ENCODE measurements around the gene NOS1AP. TPM values are rescaled to one million over a fixed set of nuclear protein-coding genes. Genes with fewer than 3 reads are reported as not detected.

NOS1AP gene
- total and polyA plus RNA-seq, 12 donors: 0.37 to 12.0 (median 3.1) TPM

DNA sequence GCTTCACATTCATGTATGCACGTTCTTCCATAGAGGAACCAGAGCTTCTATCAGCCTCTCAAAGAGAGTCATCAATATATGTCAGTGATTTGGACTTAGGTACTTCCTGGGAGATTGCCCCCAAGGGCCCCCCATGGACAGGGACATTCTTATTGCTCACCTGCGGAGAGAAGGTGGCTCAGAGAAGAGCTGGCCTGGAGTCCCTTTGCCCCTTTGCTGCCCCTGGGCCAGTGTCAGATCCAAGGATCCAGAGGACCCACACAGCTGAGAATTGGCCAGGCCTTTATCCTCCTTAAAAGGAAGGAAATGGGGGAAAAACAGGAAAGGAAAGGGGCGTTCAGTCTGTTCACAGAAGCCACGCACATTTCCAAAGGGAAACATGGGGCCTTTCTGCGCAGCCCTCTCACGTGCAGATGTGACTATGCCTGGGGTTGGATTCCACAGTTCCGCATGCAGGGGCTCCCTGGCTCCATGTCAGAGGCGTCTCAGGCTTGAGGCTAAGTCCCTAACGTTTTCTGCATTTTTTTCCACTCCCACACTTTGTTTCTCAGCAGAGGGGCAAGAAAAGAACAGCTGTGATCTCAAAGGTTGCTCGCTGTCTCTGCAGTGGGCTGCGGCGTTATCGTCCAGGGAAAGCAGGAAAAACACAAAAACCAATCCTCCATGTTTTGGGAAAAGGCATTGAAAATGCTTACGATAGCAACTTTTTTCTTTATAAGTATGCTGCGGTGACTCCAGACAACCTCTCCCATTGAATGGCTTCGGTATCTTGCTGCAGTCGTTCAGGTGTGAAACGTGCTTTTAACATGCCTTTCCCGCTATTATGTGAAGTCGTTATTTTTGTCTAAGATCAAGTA is 318.0 kb downstream of the NOS1AP start:
- H3K4me3 ChIP-seq: no peak overlapping the region
- H3K9me3 ChIP-seq (replicated peaks in 1 of 3): no peaks in the 10 kb centered on the region
- TF ChIP-seq POLR2A (IDR thresholded peaks at IDR 0.05) (no peak), CTCF (IDR thresholded peaks at IDR 0.05) (no peak)
- WGBS, 4 donors: 77 to 84% (median 79%) methylated on average over 20 of the region's 20 CpGs
- intact Hi-C loops (cut with DNase I): no loop called here
- no peaks in the 10 kb centered on the region for H3K4me1 ChIP-seq (replicated peaks in 1 of 2)
- no peak overlapping the region for H3K27ac ChIP-seq
- DNase-seq: no peak
- H3K36me3 ChIP-seq (replicated peaks in 1 of 2): no peaks in the 10 kb centered on the region
- H3K27me3 ChIP-seq: peaks cover under 1% of the 10 kb centered on the region

- WGBS, 4 donors: 76 to 86% (median 80%) methylated on average over 8 of the region's 8 CpGs
- Histone ChIP-seq H3K36me3 (replicated peaks in 1 of 2) (no peaks in the 10 kb centered on the region), H3K9me3 (replicated peaks in 1 of 3) (no peaks in the 10 kb centered on the region), H3K27ac (peak overlapping the region in 1 of 5 donors; percentile 21), H3K27me3 (peaks cover 7% of the 10 kb centered on the region), H3K4me1 (replicated peaks in 1 of 2) (no peaks in the 10 kb centered on the region), H3K4me3 (no peak overlapping the region)
- DNase-seq: no peak
- intact Hi-C loops (cut with DNase I): no loop called here
- TF ChIP-seq POLR2A (IDR thresholded peaks at IDR 0.05): no peak
- TF ChIP-seq CTCF (IDR thresholded peaks at IDR 0.05): no peak
Observed at GRCh38 chr1:162388083-162388594, 318.6 kb downstream of the NOS1AP start.

DNA sequence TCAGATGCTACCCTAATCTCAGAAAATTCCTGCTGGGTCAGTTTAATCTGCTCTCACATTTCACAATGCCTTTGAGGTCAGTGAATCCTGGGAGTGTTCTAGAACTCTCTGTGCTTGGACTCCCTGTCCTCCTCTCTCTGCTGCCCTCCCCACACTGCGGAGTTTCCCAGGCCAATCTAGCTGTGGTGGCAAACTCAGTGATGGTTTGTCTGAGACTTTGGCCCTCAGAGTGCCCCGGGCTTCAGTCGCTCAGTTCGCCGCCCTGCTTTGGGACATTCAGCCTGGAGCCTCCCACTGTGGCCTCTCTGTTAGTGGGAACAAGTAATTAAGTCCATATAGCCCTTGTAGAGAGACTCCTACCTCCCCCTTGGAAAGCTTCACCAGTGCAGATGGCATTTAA is 319.1 kb downstream of the NOS1AP start:
- H3K36me3 ChIP-seq (replicated peaks in 1 of 2): no peaks in the 10 kb centered on the region
- 75 to 100% (median 85%) methylated on average over 1 to 5 of the region's 5 CpGs for WGBS, 4 donors
- TF ChIP-seq CTCF (IDR thresholded peaks at IDR 0.05) (no peak), POLR2A (IDR thresholded peaks at IDR 0.05) (no peak)
- intact Hi-C loops (cut with DNase I): no loop called here
- H3K27ac ChIP-seq: peak overlapping the region in 2 of 5 donors; percentile 21 to 56
- H3K27me3 ChIP-seq: peaks cover 7% of the 10 kb centered on the region
- no peaks in the 10 kb centered on the region for H3K4me1 ChIP-seq (replicated peaks in 1 of 2)
- H3K4me3 ChIP-seq: no peak overlapping the region
- DNase-seq: peak in 2 of 7 donors; percentile 18 to 30
- no peaks in the 10 kb centered on the region for H3K9me3 ChIP-seq (replicated peaks in 1 of 3)

- TF ChIP-seq POLR2A (IDR thresholded peaks at IDR 0.05): no peak
- Histone ChIP-seq H3K4me3 (no peak overlapping the region), H3K27ac (peak overlapping the region in 2 of 5 donors; percentile 21 to 56), H3K4me1 (replicated peaks in 1 of 2) (no peaks in the 10 kb centered on the region), H3K9me3 (replicated peaks in 1 of 3) (no peaks in the 10 kb centered on the region), H3K36me3 (replicated peaks in 1 of 2) (no peaks in the 10 kb centered on the region), H3K27me3 (peaks cover 11% of the 10 kb centered on the region)
- intact Hi-C loops (cut with DNase I): no loop called here
- WGBS, 4 donors: 50 to 62% (median 53%) methylated on average over 11 of the region's 11 CpGs
- peak in 1 of 7 donors; percentile 37 for DNase-seq
Observed at GRCh38 chr1:162389021-162389818, 319.7 kb downstream of the NOS1AP start.
